Osteoblast (primary cell): Measurements from ENCODE around the gene PSD. TPM values are rescaled to one million over a fixed set of nuclear protein-coding genes. Genes with fewer than 3 reads are reported as not detected.

Experiments
- DNase-seq: peaks from one replicate; pipeline ENCODE4 v3.0.0; 2011; ENCODE audit warnings: low spot score, mixed read lengths; ENCODE audit not compliant: insufficient read length; ENCODE audit errors: missing footprints
- H2AFZ ChIP-seq: 2 replicates; pipeline ENCODE4 v1.6.0; 2011; ENCODE audit warnings: mild to moderate bottlenecking, low read length
- H3K27ac ChIP-seq: 2 replicates; pipeline ENCODE4 v1.5.1; 2011; ENCODE audit warnings: mild to moderate bottlenecking, low read depth, low read length, moderate library complexity
- H3K27me3 ChIP-seq: 2 replicates; pipeline ENCODE4 v1.6.0; 2012; ENCODE audit warnings: mild to moderate bottlenecking, control low read depth, inconsistent platforms, low read length, moderate library complexity; ENCODE audit not compliant: insufficient read depth
- H3K36me3 ChIP-seq: 2 replicates; pipeline ENCODE4 v1.5.1; 2011; ENCODE audit warnings: mild to moderate bottlenecking, low read length, control low read depth, moderate library complexity; ENCODE audit not compliant: insufficient read depth
- H3K4me1 ChIP-seq: 2 replicates; pipeline ENCODE4 v1.5.1; 2011; ENCODE audit warnings: mild to moderate bottlenecking, low read length, control low read depth, moderate library complexity; ENCODE audit not compliant: insufficient read depth
- H3K4me2 ChIP-seq: 2 replicates; pipeline ENCODE4 v1.6.0; 2011; ENCODE audit warnings: mild to moderate bottlenecking, low read length; ENCODE audit not compliant: insufficient read depth
- H3K4me3 ChIP-seq: fragments of 200-600 bp; sonication (generic); 3 replicates; pipeline ENCODE4 v1.5.1; 2012; ENCODE audit warnings: mild to moderate bottlenecking, low read length, inconsistent platforms; ENCODE audit not compliant: insufficient read depth
- H3K79me2 ChIP-seq: 2 replicates; pipeline ENCODE4 v1.6.0; 2012; ENCODE audit warnings: mild to moderate bottlenecking, low read length, control low read depth, inconsistent platforms; ENCODE audit not compliant: insufficient read depth
- H3K9me3 ChIP-seq: 2 replicates; pipeline ENCODE4 v1.5.1; 2011; ENCODE audit warnings: low read depth, low read length, control low read depth
- H4K20me1 ChIP-seq: 2 replicates; pipeline ENCODE4 v1.6.0; 2012; ENCODE audit warnings: mild to moderate bottlenecking, low read length, control low read depth; ENCODE audit not compliant: insufficient read depth
- CTCF ChIP-seq: IDR thresholded peaks from 2 replicates; pipeline ENCODE4 v1.5.1; 2011; ENCODE audit warnings: mild to moderate bottlenecking, low read depth, low read length, moderate library complexity; ENCODE audit errors: extremely low read depth
- total RNA-seq: library from RNA; depleted of rRNA; stranded (reverse); fragments of >200 nt; gene quantifications from 2 replicates; pipeline ENCODE4 v1.2.3, GENCODE V29; 2012

PSD gene
- total RNA-seq, 1 donor: 0.72 TPM

- DNase-seq: no peak
- peaks cover 88% of the 10 kb centered on the region for H3K36me3 ChIP-seq
- no peak overlapping the region for H2AFZ ChIP-seq
- H3K79me2 ChIP-seq: no peaks in the 10 kb centered on the region
- H3K27ac ChIP-seq: no peak overlapping the region
- H3K9me3 ChIP-seq: no peaks in the 10 kb centered on the region
- H3K4me1 ChIP-seq: no peaks in the 10 kb centered on the region
- H3K4me2 ChIP-seq: no peak overlapping the region
- TF ChIP-seq CTCF: no peak
- H3K27me3 ChIP-seq: no peaks in the 10 kb centered on the region
- H3K4me3 ChIP-seq: no peak overlapping the region
- peaks cover 22% of the 10 kb centered on the region for H4K20me1 ChIP-seq
Measured at GRCh38 chr10:102371295-102371694, 47.3 kb downstream of the PSD start.

- no peaks in the 10 kb centered on the region for H3K79me2 ChIP-seq
- no peak overlapping the region for H3K27ac ChIP-seq
- H3K27me3 ChIP-seq: no peaks in the 10 kb centered on the region
- H3K9me3 ChIP-seq: no peaks in the 10 kb centered on the region
- no peaks in the 10 kb centered on the region for H3K4me1 ChIP-seq
- peaks cover 88% of the 10 kb centered on the region for H3K36me3 ChIP-seq
- peaks cover 21% of the 10 kb centered on the region for H4K20me1 ChIP-seq
- H2AFZ ChIP-seq: no peak overlapping the region
- no peak overlapping the region for H3K4me3 ChIP-seq
- H3K4me2 ChIP-seq: no peak overlapping the region
- peak; percentile 58 for DNase-seq
- no peak for TF ChIP-seq CTCF
Measured at GRCh38 chr10:102368077-102368476, 50.5 kb downstream of the PSD start.

- Histone ChIP-seq H3K36me3 (peaks cover 89% of the 10 kb centered on the region), H3K27me3 (no peaks in the 10 kb centered on the region), H4K20me1 (peaks cover 25% of the 10 kb centered on the region), H3K27ac (no peak overlapping the region), H3K9me3 (no peaks in the 10 kb centered on the region), H3K4me2 (no peak overlapping the region), H2AFZ (no peak overlapping the region), H3K4me3 (no peak overlapping the region), H3K79me2 (no peaks in the 10 kb centered on the region), H3K4me1 (no peaks in the 10 kb centered on the region)
- TF ChIP-seq CTCF: no peak
- no peak for DNase-seq
Measured at GRCh38 chr10:102367441-102367840, 51.1 kb downstream of the PSD start.

- H3K27ac ChIP-seq: no peak overlapping the region
- TF ChIP-seq CTCF: no peak
- DNase-seq: no peak
- no peak overlapping the region for H3K4me2 ChIP-seq
- no peaks in the 10 kb centered on the region for H3K9me3 ChIP-seq
- H3K4me1 ChIP-seq: no peaks in the 10 kb centered on the region
- no peak overlapping the region for H2AFZ ChIP-seq
- H3K36me3 ChIP-seq: peaks cover 80% of the 10 kb centered on the region
- H3K79me2 ChIP-seq: no peaks in the 10 kb centered on the region
- no peak overlapping the region for H3K4me3 ChIP-seq
- H4K20me1 ChIP-seq: peaks cover 47% of the 10 kb centered on the region
- H3K27me3 ChIP-seq: no peaks in the 10 kb centered on the region
Measured at GRCh38 chr10:102358712-102359382, 59.7 kb downstream of the PSD start.
